GM19328 (cell line): ENCODE data around the gene SESN3.

Source experiments
- ATAC-seq: cut with Tn5 transposase; IDR thresholded peaks from one replicate; pipeline ENCODE4 v1.9.1; 2021; ENCODE audit warnings: mild to moderate bottlenecking, moderate library complexity; ENCODE audit not compliant: unreplicated experiment

SESN3 gene

GRCh38 chr11:95128602-95129001 is 102.4 kb downstream of the SESN3 start:
- no peak for ATAC-seq

DNA sequence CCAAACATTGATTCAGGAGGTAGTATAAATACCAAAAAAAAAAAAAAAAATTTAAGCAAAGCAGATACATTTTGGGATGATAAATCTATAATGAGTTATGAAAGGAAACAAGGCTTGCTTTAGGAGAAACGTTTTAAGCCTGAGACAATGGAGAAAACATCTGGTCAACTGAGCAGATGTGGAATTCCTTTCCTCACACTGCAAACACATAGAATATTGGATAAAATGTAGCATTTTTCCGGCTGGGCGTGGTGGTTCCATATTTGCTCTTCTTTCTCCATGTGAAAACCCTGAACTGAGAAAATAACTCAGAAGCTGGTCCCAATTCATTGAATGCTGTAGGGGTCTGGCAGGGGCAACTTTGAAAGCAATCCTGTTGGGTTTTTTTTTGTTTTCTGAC is 107.4 kb downstream of the SESN3 start:
- no peak for ATAC-seq

DNA sequence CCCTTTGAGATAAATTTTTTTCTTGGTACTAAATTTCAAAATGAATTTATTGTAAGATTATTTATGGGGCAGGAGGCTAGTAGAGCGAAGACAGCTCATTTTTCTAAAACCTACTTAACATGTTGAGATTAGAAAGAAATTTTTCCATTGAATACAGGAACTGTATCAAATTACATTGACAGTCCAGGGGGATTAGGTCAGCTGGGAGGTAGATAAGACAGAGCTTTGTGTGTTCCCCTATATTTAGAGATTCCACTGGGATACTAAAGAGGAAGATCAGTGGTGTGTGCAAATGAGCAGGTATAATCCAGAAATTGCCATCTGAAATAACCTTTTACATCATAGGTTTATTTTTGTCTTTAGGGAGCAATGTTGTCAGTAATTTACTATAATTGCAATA is 109.3 kb downstream of the SESN3 start:
- no peak for ATAC-seq

DNA sequence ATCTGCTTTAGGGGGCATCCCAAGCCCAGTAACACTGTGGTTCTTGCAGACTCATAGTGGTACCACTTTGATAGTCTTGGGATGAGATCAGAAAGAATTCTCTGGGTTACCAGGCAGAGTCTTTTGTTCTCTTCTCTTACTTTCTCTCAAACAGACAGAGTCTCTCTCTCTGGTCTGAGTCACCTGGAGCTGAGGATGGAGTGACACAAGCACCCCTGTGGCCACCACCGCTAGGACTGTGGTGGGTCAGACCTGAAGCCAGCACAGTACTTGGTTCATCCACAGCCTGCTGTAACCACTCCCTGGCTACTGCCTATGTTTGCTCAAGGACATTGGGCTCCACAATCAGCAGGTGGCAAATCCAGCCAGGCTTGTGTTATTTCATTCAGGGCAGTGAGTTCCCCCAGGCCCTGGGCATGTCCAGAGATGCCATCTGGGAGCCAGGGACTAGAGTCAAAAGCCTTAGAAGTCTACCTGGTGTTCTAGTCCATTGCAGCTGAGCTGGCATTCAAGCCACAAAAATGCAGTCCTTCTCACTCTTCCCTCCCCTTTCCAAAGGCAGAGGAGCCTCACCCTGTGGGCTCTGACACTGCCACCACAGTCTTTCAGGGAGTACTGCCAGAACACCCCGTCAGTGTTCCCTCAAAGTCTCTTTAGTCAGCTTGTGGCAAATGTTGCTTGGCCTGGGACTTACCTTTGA is 111.5 kb downstream of the SESN3 start:
- no peak for ATAC-seq

DNA sequence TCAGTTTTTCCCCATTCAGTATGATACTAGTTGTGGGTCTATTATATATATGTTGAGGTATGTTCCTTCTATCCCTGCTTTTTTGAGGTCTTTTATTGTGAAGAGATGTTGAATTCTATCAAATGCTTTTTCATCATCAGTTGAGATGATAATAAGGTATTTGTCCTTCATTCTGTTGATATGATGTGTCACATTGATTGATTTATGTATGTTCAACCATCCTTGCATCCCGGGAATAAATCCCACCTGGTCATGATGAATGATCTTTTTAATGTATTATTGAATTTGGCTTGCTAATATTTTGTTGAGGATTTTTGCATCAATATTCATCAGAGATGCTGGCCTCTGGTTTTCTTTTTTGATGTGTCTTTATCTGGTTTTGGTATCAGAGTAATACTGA is 115.4 kb downstream of the SESN3 start:
- ATAC-seq = no peak
